Bronchial epithelial cell (primary cell): ENCODE measurements around the gene APOL6. TPM values are rescaled to one million over a fixed set of nuclear protein-coding genes. Genes with fewer than 3 reads are reported as not detected.

ENCODE experiments used
- DNase-seq: peaks from one replicate; pipeline ENCODE4 v3.0.0-alpha.2; 2010; ENCODE audit warnings: low read depth
- FAIRE-seq: peaks from 2 replicates; lab custom pipeline; 2011; peaks lifted over from hg19 to GRCh38; lab: Jason Lieb, UNC
- H3K27me3 ChIP-seq: 2 replicates; pipeline ENCODE4 v1.5.1; 2011; ENCODE audit warnings: low read length; ENCODE audit not compliant: control insufficient read depth, insufficient read depth
- H3K36me3 ChIP-seq: 2 replicates; pipeline ENCODE4 v1.5.1; 2011; ENCODE audit warnings: low read length; ENCODE audit not compliant: control insufficient read depth, insufficient read depth
- H3K4me3 ChIP-seq: 2 replicates; pipeline ENCODE4 v1.5.1; 2011; ENCODE audit warnings: mild to moderate bottlenecking, low read depth, low read length, control low read depth
- CTCF ChIP-seq: IDR thresholded peaks from 2 replicates; pipeline ENCODE4 v1.5.1; 2011; ENCODE audit warnings: mild to moderate bottlenecking, moderate library complexity, low read length, control low read depth, inconsistent platforms; ENCODE audit not compliant: insufficient read depth, severe bottlenecking
- total RNA-seq: library from RNA; depleted of rRNA; stranded (reverse); fragments of >200 nt; gene quantifications from 2 replicates; pipeline ENCODE4 v1.2.1, GENCODE V29; 2014

Gene APOL6, protein sequence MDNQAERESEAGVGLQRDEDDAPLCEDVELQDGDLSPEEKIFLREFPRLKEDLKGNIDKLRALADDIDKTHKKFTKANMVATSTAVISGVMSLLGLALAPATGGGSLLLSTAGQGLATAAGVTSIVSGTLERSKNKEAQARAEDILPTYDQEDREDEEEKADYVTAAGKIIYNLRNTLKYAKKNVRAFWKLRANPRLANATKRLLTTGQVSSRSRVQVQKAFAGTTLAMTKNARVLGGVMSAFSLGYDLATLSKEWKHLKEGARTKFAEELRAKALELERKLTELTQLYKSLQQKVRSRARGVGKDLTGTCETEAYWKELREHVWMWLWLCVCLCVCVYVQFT
- total RNA-seq = 6.1 and 10.6 TPM in 2 replicates

DNA sequence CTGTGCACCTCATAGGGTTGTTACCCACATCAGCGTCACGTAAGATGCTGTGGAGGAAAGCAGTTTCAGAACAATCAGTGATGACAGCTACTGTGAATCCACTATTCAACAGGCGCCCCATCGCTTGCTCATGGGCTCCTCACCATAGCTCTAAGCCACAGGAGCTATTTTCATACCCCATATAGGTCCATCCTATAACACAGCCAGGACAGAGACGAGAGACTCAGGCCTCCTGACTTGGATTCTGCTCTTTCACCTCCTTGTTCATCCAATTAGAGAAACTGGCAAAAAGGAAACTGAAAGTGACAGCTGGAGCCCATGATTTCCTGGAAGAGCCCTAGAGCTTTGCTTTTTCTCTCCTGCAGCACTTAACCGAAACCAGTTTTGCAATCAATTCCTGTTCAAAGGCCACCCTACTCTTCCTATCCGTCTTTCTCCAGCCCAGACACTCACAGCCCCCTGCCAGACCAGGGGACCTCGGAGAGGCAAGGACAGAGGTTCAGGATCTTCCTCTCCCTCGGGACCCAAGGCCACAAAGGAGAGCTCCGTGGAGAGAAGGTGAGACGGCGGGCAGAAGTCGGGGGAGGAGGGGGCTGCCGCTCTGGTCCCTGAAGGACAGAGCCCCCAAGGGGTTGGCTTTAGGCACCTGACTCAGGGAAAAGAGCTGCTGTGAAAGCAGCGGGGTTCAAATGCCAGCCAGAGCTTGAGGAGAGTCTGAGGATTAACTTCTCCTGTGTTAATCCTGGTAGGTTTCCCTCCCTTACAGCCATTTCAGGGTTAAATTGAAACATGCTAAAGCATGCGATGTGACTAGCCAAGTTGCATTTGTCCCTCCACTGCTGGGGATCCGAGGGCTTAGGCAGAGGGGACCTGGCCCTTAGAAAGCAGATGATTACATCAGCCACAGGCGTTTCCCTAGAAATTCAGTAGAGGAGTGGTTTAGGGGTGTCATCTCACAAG lies at the start of gene APOL6:
TSS of gene APOL6 (plus strand) at position 381 of the 960 bp plus-strand sequence. CDS start 7,980 bp downstream, outside the sequence.
- peak; percentile 49 for DNase-seq
- FAIRE-seq = no peak
- H3K27me3 ChIP-seq = no peaks in the 10 kb centered on the region
- H3K36me3 ChIP-seq = no peaks in the 10 kb centered on the region
- TF ChIP-seq CTCF = no peak
- H3K4me3 ChIP-seq = peak within 1 kb of the TSS; percentile 49

- no peak for TF ChIP-seq CTCF
- Histone ChIP-seq H3K36me3 (no peaks in the 10 kb centered on the region), H3K4me3 (no peak overlapping the region), H3K27me3 (no peaks in the 10 kb centered on the region)
- no peak for FAIRE-seq
- DNase-seq = no peak
These were observed 48.9 kb upstream of the APOL6 start for GRCh38 chr22:35599364-35599763.

DNA sequence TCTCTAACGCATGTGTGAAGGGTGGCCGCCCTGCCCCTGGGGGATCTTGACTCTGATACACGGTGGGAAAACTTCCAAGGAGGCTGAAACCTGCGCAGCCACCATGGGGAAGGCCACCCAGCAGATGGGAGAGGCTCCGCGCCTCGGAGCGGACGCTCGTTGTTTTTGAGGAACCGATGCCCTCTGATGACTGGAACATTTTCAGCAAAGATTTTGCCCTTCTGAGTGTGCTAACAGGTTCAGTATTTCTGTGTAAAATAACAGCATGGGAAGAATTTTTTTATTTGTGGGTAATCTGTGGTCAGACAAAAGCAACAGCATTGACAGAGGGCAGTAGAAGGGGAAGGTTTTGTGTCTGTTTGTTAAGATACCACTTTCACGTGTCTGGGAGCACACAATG lies 47.8 kb upstream of the APOL6 start:
- FAIRE-seq (no peak), DNase-seq (no peak)
- H3K36me3 ChIP-seq = no peaks in the 10 kb centered on the region
- no peak overlapping the region for H3K4me3 ChIP-seq
- no peaks in the 10 kb centered on the region for H3K27me3 ChIP-seq
- TF ChIP-seq CTCF = no peak

DNA sequence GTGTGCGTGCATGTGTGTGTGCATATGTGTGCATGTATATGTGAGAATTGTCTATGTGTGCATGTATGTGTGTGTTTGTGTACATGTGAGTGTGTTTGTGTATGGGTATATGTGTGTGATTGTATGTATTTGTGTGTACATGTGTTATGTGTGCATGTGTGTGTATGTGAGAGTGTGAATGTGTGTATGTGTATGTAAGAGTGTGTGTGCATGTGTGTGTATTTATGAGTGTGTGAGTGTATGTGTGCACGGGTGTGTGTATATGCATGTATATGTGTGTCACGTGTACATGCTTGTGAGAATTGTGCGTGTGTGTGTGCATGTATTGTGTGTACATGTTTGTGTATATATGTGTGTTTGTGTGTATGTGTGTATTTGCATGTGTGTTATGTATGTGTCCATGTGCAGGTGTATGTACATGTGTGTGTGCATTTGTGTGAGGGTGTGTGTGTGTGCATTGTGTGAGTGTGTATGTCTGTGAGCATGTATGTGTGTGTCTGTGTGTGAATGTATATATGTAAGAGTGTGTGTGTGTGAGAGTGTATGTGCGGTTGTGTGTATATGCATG lies 47.1 kb upstream of the APOL6 start:
- no peaks in the 10 kb centered on the region for H3K27me3 ChIP-seq
- DNase-seq = no peak
- no peak overlapping the region for H3K4me3 ChIP-seq
- no peaks in the 10 kb centered on the region for H3K36me3 ChIP-seq
- TF ChIP-seq CTCF = no peak
- FAIRE-seq = no peak

- H3K36me3 ChIP-seq = no peaks in the 10 kb centered on the region
- H3K4me3 ChIP-seq = no peak overlapping the region
- no peaks in the 10 kb centered on the region for H3K27me3 ChIP-seq
- peak; percentile 93 for DNase-seq
- FAIRE-seq = peak; percentile 13
- TF ChIP-seq CTCF = no peak
These were observed 46.3 kb upstream of the APOL6 start for GRCh38 chr22:35601743-35602615.
